H1 (cell line): ENCODE data around the gene RUVBL1. TPM values are rescaled to one million over a fixed set of nuclear protein-coding genes. Genes with fewer than 3 reads are reported as not detected.
A peak's percentile ranks its signal among the peaks of the same experiment; 100 is the strongest.

Source experiments
- CTCF ChIA-PET: fragments of 300-600 bp; sonication (Branson Sonifier 250); formaldehyde crosslinking; loops from one replicate; lab custom pipeline; 2021; ENCODE audit not compliant: partially characterized antibody; lab: Charles Lee
- POLR2A ChIA-PET: fragments of 300-600 bp; sonication (Branson Sonifier 250); formaldehyde crosslinking; loops from one replicate; lab custom pipeline; 2021; ENCODE audit warnings: inconsistent platforms; ENCODE audit not compliant: partially characterized antibody; lab: Charles Lee
- DNase-seq, 2 experiments: peaks; one replicate each; pipeline versions ENCODE4 v3.0.0 to v3.0.0-alpha.2; 2010 to 2022; ENCODE audit warnings: low spot score in 2 of 2, low read depth in 1 of 2, mixed read lengths in 1 of 2
- FAIRE-seq: peaks from 2 replicates; lab custom pipeline; 2011; peaks lifted over from hg19 to GRCh38; lab: Jason Lieb, UNC
- H2AFZ ChIP-seq: 2 replicates; pipeline ENCODE4 v1.8.1; 2012; ENCODE audit warnings: low read length, inconsistent platforms
- H2AK5ac ChIP-seq: 2 replicates; pipeline ENCODE4 v1.6.1; 2013; ENCODE audit warnings: low read depth, low read length
- H2BK120ac ChIP-seq: replicated peaks from 2 replicates; pipeline ENCODE3; 2013; ENCODE audit warnings: low read depth, low read length, inconsistent platforms
- H2BK12ac ChIP-seq: 2 replicates; pipeline ENCODE4 v1.6.1; 2013; ENCODE audit warnings: low read depth, low read length
- H2BK15ac ChIP-seq: 2 replicates; pipeline ENCODE4 v1.6.1; 2013; ENCODE audit warnings: low read length
- H2BK20ac ChIP-seq: 2 replicates; pipeline ENCODE4 v1.6.1; 2013; ENCODE audit warnings: low read length
- H2BK5ac ChIP-seq: 2 replicates; pipeline ENCODE4 v1.6.1; 2013; ENCODE audit warnings: low read depth, low read length
- H3K14ac ChIP-seq: 2 replicates; pipeline ENCODE4 v1.6.1; 2013; ENCODE audit warnings: inconsistent platforms; ENCODE audit not compliant: insufficient read length
- H3K18ac ChIP-seq: 2 replicates; pipeline ENCODE4 v1.6.1; 2013; ENCODE audit warnings: low read length; ENCODE audit errors: extremely low read depth
- H3K23ac ChIP-seq: 2 replicates; pipeline ENCODE4 v1.6.1; 2013; ENCODE audit warnings: inconsistent platforms; ENCODE audit not compliant: insufficient read length
- H3K23me2 ChIP-seq: 2 replicates; pipeline ENCODE4 v1.6.1; 2013; ENCODE audit warnings: low read depth, low read length
- H3K27ac ChIP-seq: 2 replicates; pipeline ENCODE4 v1.6.1; 2011; ENCODE audit warnings: low read depth, low read length, inconsistent platforms
- H3K27me3 ChIP-seq, 4 experiments: replicated peaks in 1 of 4; 1 replicate in 1 of 4; 2 replicates in 3 of 4; pipeline versions ENCODE4 v1.6.1 to v1.8.1; 2011 to 2013; ENCODE audit warnings: low read length in 3 of 4, mild to moderate bottlenecking in 3 of 4, inconsistent platforms in 2 of 4, mixed read lengths in 2 of 4, moderate library complexity in 1 of 4; ENCODE audit not compliant: control insufficient read depth in 3 of 4, insufficient read depth in 3 of 4; ENCODE audit errors: extremely low read depth in 1 of 4
- H3K36me3 ChIP-seq, 4 experiments: 2 replicates each; pipeline versions ENCODE4 v1.6.1 to v1.8.1; 2011 to 2013; ENCODE audit warnings: mild to moderate bottlenecking in 4 of 4, low read length in 3 of 4, moderate library complexity in 2 of 4, control low read depth in 1 of 4, inconsistent platforms in 1 of 4; ENCODE audit not compliant: insufficient read depth in 4 of 4, control insufficient read depth in 2 of 4
- H3K4ac ChIP-seq: replicated peaks from 2 replicates; pipeline ENCODE3; 2013; ENCODE audit warnings: low read length, low read depth, mixed read lengths, inconsistent platforms; ENCODE audit not compliant: insufficient read length
- H3K4me1 ChIP-seq, 4 experiments: replicated peaks in 1 of 4; 1 replicate in 1 of 4; 2 replicates in 3 of 4; pipeline versions ENCODE4 v1.6.1 to v1.8.1; 2011 to 2013; ENCODE audit warnings: low read length in 3 of 4, inconsistent platforms in 2 of 4, mixed read lengths in 1 of 4; ENCODE audit not compliant: insufficient read depth in 4 of 4, control insufficient read depth in 3 of 4
- H3K4me2 ChIP-seq, 2 experiments: 2 replicates each; pipeline versions ENCODE4 v1.6.1 to v1.8.1; 2011 to 2013; ENCODE audit warnings: low read depth in 2 of 2, low read length in 2 of 2, control low read depth in 1 of 2, inconsistent platforms in 1 of 2, mild to moderate bottlenecking in 1 of 2; ENCODE audit not compliant: insufficient read depth in 1 of 2
- H3K4me3 ChIP-seq, 4 experiments: fragments of 200-600, 300-600 bp in 1 of 4; sonication (generic), shearing (Covaris generic), sonication (Bioruptor Twin) in 1 of 4; 2 replicates each; pipeline versions ENCODE4 v1.5.1 to v1.8.1; 2011 to 2016; ENCODE audit warnings: low read length in 4 of 4, low read depth in 3 of 4, control low read depth in 2 of 4, inconsistent platforms in 2 of 4, mild to moderate bottlenecking in 2 of 4, mixed read lengths in 1 of 4, moderate library complexity in 1 of 4; ENCODE audit not compliant: insufficient read depth in 2 of 4; ENCODE audit errors: extremely low read depth in 1 of 4
- H3K56ac ChIP-seq: replicated peaks from 2 replicates; pipeline ENCODE3; 2013; ENCODE audit warnings: low read depth, mild to moderate bottlenecking, mixed read lengths, low read length, inconsistent platforms; ENCODE audit not compliant: insufficient read length
- H3K79me1 ChIP-seq: 2 replicates; pipeline ENCODE4 v1.6.1; 2013; ENCODE audit warnings: low read depth, low read length, control low read depth
- H3K79me2 ChIP-seq, 2 experiments: 2 replicates each; pipeline versions ENCODE4 v1.6.1 to v1.8.1; 2012 to 2013; ENCODE audit warnings: low read length in 2 of 2, mild to moderate bottlenecking in 2 of 2, inconsistent platforms in 1 of 2; ENCODE audit not compliant: insufficient read depth in 2 of 2, control insufficient read depth in 1 of 2
- H3K9ac ChIP-seq, 4 experiments: replicated peaks in 1 of 4; 1 replicate in 1 of 4; 2 replicates in 3 of 4; pipeline versions ENCODE4 v1.6.1 to v1.8.1; 2011 to 2013; ENCODE audit warnings: low read depth in 3 of 4, low read length in 3 of 4, control low read depth in 2 of 4, mild to moderate bottlenecking in 2 of 4, moderate library complexity in 2 of 4, inconsistent platforms in 1 of 4; ENCODE audit errors: extremely low read depth in 1 of 4
- H3K9me3 ChIP-seq, 2 experiments: 2 replicates each; pipeline versions ENCODE4 v1.6.1 to v1.8.1; 2012 to 2013; ENCODE audit warnings: mild to moderate bottlenecking in 2 of 2, moderate library complexity in 2 of 2, control low read depth in 1 of 2, inconsistent platforms in 1 of 2, low read depth in 1 of 2, low read length in 1 of 2, mixed read lengths in 1 of 2; ENCODE audit not compliant: insufficient read depth in 2 of 2
- H4K20me1 ChIP-seq, 2 experiments: replicated peaks in 1 of 2; 2 replicates each; pipeline versions ENCODE3 to v1.8.1; 2011 to 2013; ENCODE audit warnings: inconsistent platforms in 2 of 2, low read length in 2 of 2, mild to moderate bottlenecking in 1 of 2; ENCODE audit not compliant: insufficient read depth in 2 of 2, control insufficient read depth in 1 of 2
- H4K5ac ChIP-seq: 2 replicates; pipeline ENCODE4 v1.6.1; 2013; ENCODE audit warnings: low read length, low read depth, mixed read lengths, inconsistent platforms; ENCODE audit not compliant: insufficient read length
- H4K8ac ChIP-seq: 2 replicates; pipeline ENCODE4 v1.8.0; 2013; ENCODE audit warnings: mild to moderate bottlenecking, moderate library complexity, low read length, inconsistent platforms; ENCODE audit not compliant: insufficient read depth; ENCODE audit errors: extremely low read depth
- H4K91ac ChIP-seq: replicated peaks from 2 replicates; pipeline ENCODE3; 2013; ENCODE audit warnings: low read length, mixed read lengths, inconsistent platforms; ENCODE audit not compliant: insufficient read length
- KDM4A ChIP-seq: IDR thresholded peaks from one replicate; pipeline ENCODE4 v1.7.1; 2012; ENCODE audit warnings: low read depth, mild to moderate bottlenecking, moderate library complexity, low read length, inconsistent platforms; ENCODE audit not compliant: severe bottlenecking
- POLR2A ChIP-seq, 2 experiments: IDR thresholded peaks; 1 replicate in 1 of 2; 2 replicates in 1 of 2; pipeline ENCODE4 v1.6.1; 2011; ENCODE audit warnings: low read depth in 2 of 2, low read length in 2 of 2, mild to moderate bottlenecking in 2 of 2; ENCODE audit errors: control extremely low read depth in 1 of 2
- WGBS, 2 experiments: shearing (Covaris generic) in 1 of 2; methylation state at CpG; one replicate each; pipeline versions ENCODE4 v1.1.6 to v1.1.7; 2013 to 2015; ENCODE audit warnings: low lambda C conversion rate in 2 of 2, mixed read lengths in 2 of 2, inconsistent platforms in 1 of 2, low coverage in 1 of 2, missing lambda C conversion rate in 1 of 2; ENCODE audit not compliant: insufficient replicate concordance in 2 of 2, insufficient coverage in 1 of 2, insufficient read length in 1 of 2; ENCODE audit errors: extremely low coverage in 1 of 2, missing lambda C conversion rate in 1 of 2; 5-methylcytosine and 5-hydroxymethylcytosine counted together
- polyA plus RNA-seq, 7 experiments: library from polyadenylated mRNA; depleted of rRNA in 3 of 7; stranded (reverse) in 5 of 7; unstranded in 2 of 7; fragments of >200 nt in 5 of 7; fragments of 200-250 nt in 2 of 7; gene quantifications; 1 replicate in 5 of 7; 2 replicates in 1 of 7; 4 replicates in 1 of 7; pipeline versions ENCODE4 v1.2.1 to v1.2.3, GENCODE V29; 2011 to 2013; ENCODE audit warnings: missing spikeins in 2 of 7, mixed read lengths in 2 of 7
- total RNA-seq: library from RNA; stranded (reverse); fragmentation: NEBNext Ultra II Directional; extraction: Animal tissue kit (Norgen Biotek cat#: 25700); gene quantifications from 2 replicates; pipeline ENCODE4 v1.2.1, GENCODE V29; 2021

RUVBL1 gene
- total and polyA plus RNA-seq, 2 of the 8 experiments (the other 6 are each of a cell fraction or from before 2014, with no cell fraction given): 112 to 135 TPM

DNA sequence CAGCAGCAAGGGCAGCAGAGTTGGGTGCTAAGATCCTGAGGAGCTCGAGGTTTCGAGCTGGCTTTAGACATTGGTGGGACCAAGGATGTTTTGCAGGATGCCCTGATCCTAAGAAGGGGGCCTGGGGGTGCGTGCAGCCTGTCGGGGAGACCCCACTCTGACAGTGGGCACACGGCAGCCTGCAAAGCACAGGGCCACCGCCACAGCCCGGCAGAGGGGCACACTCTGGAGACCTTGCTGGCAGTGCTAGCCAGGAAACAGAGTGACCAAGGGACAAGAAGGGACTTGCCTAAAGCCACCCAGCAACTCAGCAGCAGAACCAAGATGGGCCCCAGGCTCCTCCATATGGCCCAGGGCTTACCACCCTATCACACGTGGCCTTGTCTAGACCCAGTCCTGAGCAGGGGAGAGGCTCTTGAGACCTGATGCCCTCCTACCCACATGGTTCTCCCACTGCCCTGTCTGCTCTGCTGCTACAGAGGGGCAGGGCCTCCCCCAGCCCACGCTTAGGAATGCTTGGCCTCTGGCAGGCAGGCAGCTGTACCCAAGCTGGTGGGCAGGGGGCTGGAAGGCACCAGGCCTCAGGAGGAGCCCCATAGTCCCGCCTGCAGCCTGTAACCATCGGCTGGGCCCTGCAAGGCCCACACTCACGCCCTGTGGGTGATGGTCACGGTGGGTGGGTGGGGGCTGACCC, 52.6 kb downstream of the RUVBL1 start:
- no peak for DNase-seq
- H3K23me2 ChIP-seq: peaks cover 2% of the 10 kb centered on the region; the same call in 1 of the 2 replicates
- no peak overlapping the region for H3K9ac ChIP-seq
- H3K79me2 ChIP-seq: no peaks in the 10 kb centered on the region
- no peak for FAIRE-seq
- no peak overlapping the region for H2AFZ ChIP-seq
- H3K79me1 ChIP-seq: peaks cover 4% of the 10 kb centered on the region; the same call in 1 of the 2 replicates
- TF ChIP-seq POLR2A (IDR thresholded peaks at IDR 0.05; ENCODE audit: control extremely low read depth in 1 of 2, low read depth in 2 of 2, low read length in 2 of 2) (0 out of 3 replicates have a peak, but pooled peaks of 1 of the 2 experiments have one; percentile 38), KDM4A (no peak)
- H2BK120ac ChIP-seq: no peak overlapping the region
- no peak overlapping the region for H3K23ac ChIP-seq
- H3K27me3 ChIP-seq: peaks cover 0 to 3% (median 1%) of the 10 kb centered on the region in 4 experiments; a peak in 2 of 7 replicates
- H4K8ac ChIP-seq: no peak overlapping the region
- H3K56ac ChIP-seq: no peak overlapping the region
- H4K91ac ChIP-seq: no peak overlapping the region
- no peak overlapping the region for H3K18ac ChIP-seq
- CTCF ChIA-PET: interaction anchor here (0.6 to 7.1 kb wide), 6 partner anchors 11 to 467 kb away, joined by 3 to 62 read pairs (median 4); no protein-coding TSS in a partner anchor
- H3K4me1 ChIP-seq: peaks cover 3 to 8% (median 5%) of the 10 kb centered on the region in 4 experiments; a peak in 6 of 7 replicates
- H2BK15ac ChIP-seq: no peak overlapping the region
- H2BK12ac ChIP-seq: no peak overlapping the region
- H4K20me1 ChIP-seq: peaks cover 9 to 20% of the 10 kb centered on the region in 2 experiments
- no peak overlapping the region for H3K4ac ChIP-seq
- H3K4me2 ChIP-seq: no peak overlapping the region
- no peak overlapping the region for H2BK20ac ChIP-seq
- 90% methylated on average over 13 of the region's 13 CpGs; no CpG with 5 or more reads in 1 of the 2 experiments for WGBS, 2 experiments
- H4K5ac ChIP-seq: no peak overlapping the region
- H3K36me3 ChIP-seq: peaks cover 33 to 63% (median 55%) of the 10 kb centered on the region in 4 experiments
- no peak overlapping the region for H2AK5ac ChIP-seq
- no peaks in the 10 kb centered on the region for H3K9me3 ChIP-seq
- no peak overlapping the region; the same call in 1 of the 2 replicates for H2BK5ac ChIP-seq
- no peak overlapping the region for H3K14ac ChIP-seq
- H3K27ac ChIP-seq: no peak overlapping the region
- POLR2A ChIA-PET: interaction anchor here (0.9 to 1.6 kb wide), 2 partner anchors 16 to 31 kb away, joined by 4 to 5 read pairs; no protein-coding TSS in a partner anchor
- H3K4me3 ChIP-seq: no peak overlapping the region
